Measurements from ENCODE around the gene USP20. TPM values are rescaled to one million over a fixed set of nuclear protein-coding genes. Genes with fewer than 3 reads are reported as not detected.

Gene USP20
- total and polyA plus RNA-seq, 8 donors: 7.3 to 52.1 (median 17.1) TPM

- no peaks in the 10 kb centered on the region for H3K27me3 ChIP-seq
- WGBS, 5 donors: 25 to 36% (median 31%) methylated on average over 16 of the region's 16 CpGs
- intact Hi-C loops (cut with DNase I; ENCODE audit: low total_unique reads): no loop called here
- TF ChIP-seq EP300 (IDR thresholded peaks at IDR 0.05) (no peak), POLR2A (IDR thresholded peaks at IDR 0.05) (no peak), POLR2AphosphoS5 (IDR thresholded peaks at IDR 0.05) (no peak)
- TF ChIP-seq, protein P1, sequence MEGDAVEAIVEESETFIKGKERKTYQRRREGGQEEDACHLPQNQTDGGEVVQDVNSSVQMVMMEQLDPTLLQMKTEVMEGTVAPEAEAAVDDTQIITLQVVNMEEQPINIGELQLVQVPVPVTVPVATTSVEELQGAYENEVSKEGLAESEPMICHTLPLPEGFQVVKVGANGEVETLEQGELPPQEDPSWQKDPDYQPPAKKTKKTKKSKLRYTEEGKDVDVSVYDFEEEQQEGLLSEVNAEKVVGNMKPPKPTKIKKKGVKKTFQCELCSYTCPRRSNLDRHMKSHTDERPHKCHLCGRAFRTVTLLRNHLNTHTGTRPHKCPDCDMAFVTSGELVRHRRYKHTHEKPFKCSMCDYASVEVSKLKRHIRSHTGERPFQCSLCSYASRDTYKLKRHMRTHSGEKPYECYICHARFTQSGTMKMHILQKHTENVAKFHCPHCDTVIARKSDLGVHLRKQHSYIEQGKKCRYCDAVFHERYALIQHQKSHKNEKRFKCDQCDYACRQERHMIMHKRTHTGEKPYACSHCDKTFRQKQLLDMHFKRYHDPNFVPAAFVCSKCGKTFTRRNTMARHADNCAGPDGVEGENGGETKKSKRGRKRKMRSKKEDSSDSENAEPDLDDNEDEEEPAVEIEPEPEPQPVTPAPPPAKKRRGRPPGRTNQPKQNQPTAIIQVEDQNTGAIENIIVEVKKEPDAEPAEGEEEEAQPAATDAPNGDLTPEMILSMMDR (IDR thresholded peaks at IDR 0.05): no peak
- peak overlapping the region in 4 of 5 donors; percentile 89 to 94 (median 93) for H3K27ac ChIP-seq
- peaks cover under 1 to 23% (median 20%) of the 10 kb centered on the region in 4 donors for H3K36me3 ChIP-seq
- H3K4me1 ChIP-seq: peaks cover 20 to 61% (median 41%) of the 10 kb centered on the region in 4 donors
- peak overlapping the region; percentile 69 to 97 (median 89) for H3K4me3 ChIP-seq
- DNase-seq: peak in 1 of 2 donors; percentile 46
- H3K9me3 ChIP-seq: no peaks in the 10 kb centered on the region
Measured at GRCh38 chr9:129836311-129837007, 1.2 kb downstream of the USP20 start.

GRCh38 chr9:129838707-129839259 is 3.5 kb downstream of the USP20 start:
- no peak for TF ChIP-seq POLR2A (IDR thresholded peaks at IDR 0.05)
- TF ChIP-seq EP300 (IDR thresholded peaks at IDR 0.05): no peak
- TF ChIP-seq, protein P1 (IDR thresholded peaks at IDR 0.05): no peak
- TF ChIP-seq POLR2AphosphoS5 (IDR thresholded peaks at IDR 0.05): no peak
- H3K27ac ChIP-seq: no peak overlapping the region
- DNase-seq: no peak
- H3K9me3 ChIP-seq: no peaks in the 10 kb centered on the region
- no peaks in the 10 kb centered on the region for H3K27me3 ChIP-seq
- 82 to 88% (median 88%) methylated on average over 12 of the region's 12 CpGs for WGBS, 5 donors
- H3K4me1 ChIP-seq: peaks cover 16 to 55% (median 36%) of the 10 kb centered on the region in 4 donors
- peaks cover 0 to 8% (median 7%) of the 10 kb centered on the region in 4 donors for H3K36me3 ChIP-seq
- H3K4me3 ChIP-seq: no peak overlapping the region
- intact Hi-C loops (cut with DNase I; ENCODE audit: low total_unique reads): no loop called here

- Histone ChIP-seq H3K9me3 (no peaks in the 10 kb centered on the region), H3K27me3 (no peaks in the 10 kb centered on the region), H3K36me3 (peaks cover 0 to 9% (median 7%) of the 10 kb centered on the region in 4 donors), H3K4me1 (peaks cover 10 to 48% (median 29%) of the 10 kb centered on the region in 4 donors), H3K4me3 (no peak overlapping the region), H3K27ac (no peak overlapping the region)
- intact Hi-C loops (cut with DNase I; ENCODE audit: low total_unique reads): no loop called here
- WGBS, 5 donors: 66 to 78% (median 72%) methylated on average over 9 to 10 of the region's 10 CpGs
- DNase-seq: no peak
- TF ChIP-seq EP300 (IDR thresholded peaks at IDR 0.05): no peak
- no peak for TF ChIP-seq POLR2AphosphoS5 (IDR thresholded peaks at IDR 0.05)
- no peak for TF ChIP-seq POLR2A (IDR thresholded peaks at IDR 0.05)
- TF ChIP-seq, protein P1 (IDR thresholded peaks at IDR 0.05): no peak
Measured at GRCh38 chr9:129839324-129840023, 4.2 kb downstream of the USP20 start.

- intact Hi-C loops (cut with DNase I; ENCODE audit: low total_unique reads): no loop called here
- no peak overlapping the region for H3K27ac ChIP-seq
- peak in 1 of 2 donors; percentile 25 for DNase-seq
- peaks cover 0 to 9% (median 7%) of the 10 kb centered on the region in 4 donors for H3K36me3 ChIP-seq
- TF ChIP-seq POLR2A (IDR thresholded peaks at IDR 0.05) (no peak), EP300 (IDR thresholded peaks at IDR 0.05) (no peak), POLR2AphosphoS5 (IDR thresholded peaks at IDR 0.05) (no peak)
- TF ChIP-seq, protein P1 (IDR thresholded peaks at IDR 0.05): no peak
- no peak overlapping the region for H3K4me3 ChIP-seq
- H3K4me1 ChIP-seq: peaks cover 10 to 46% (median 29%) of the 10 kb centered on the region in 4 donors
- 70 to 82% (median 76%) methylated on average over 8 of the region's 8 CpGs for WGBS, 5 donors
- no peaks in the 10 kb centered on the region for H3K27me3 ChIP-seq
- H3K9me3 ChIP-seq: no peaks in the 10 kb centered on the region
Measured at GRCh38 chr9:129840034-129840433, 4.8 kb downstream of the USP20 start.

All from stomach (tissue), 9 donors.